GM19043 (cell line): Measurements from ENCODE around the gene SNURF.
A peak's percentile ranks its signal among the peaks of the same experiment; 100 is the strongest.
"Not testable (repeated sequence)": the region's sequence is repeated elsewhere in the genome, so short reads cannot be mapped to it uniquely, and the experiment has no call there.

ENCODE experiments used
- ATAC-seq: cut with Tn5 transposase; IDR thresholded peaks from one replicate; pipeline ENCODE4 v1.9.1; 2021; ENCODE audit warnings: low read depth; ENCODE audit not compliant: unreplicated experiment

Gene SNURF

GRCh38 chr15:24954783-24955530 is at the start of gene SNURF, which contains the start of gene SNRPN:
TSS of gene SNURF (plus strand) at chr15:24954987. CDS start at chr15:24955049, 62 bp downstream.
TSS of gene SNRPN (plus strand) at chr15:24954987. CDS start at chr15:24974454, 19,467 bp downstream.
- peak; percentile 50 for ATAC-seq

DNA sequence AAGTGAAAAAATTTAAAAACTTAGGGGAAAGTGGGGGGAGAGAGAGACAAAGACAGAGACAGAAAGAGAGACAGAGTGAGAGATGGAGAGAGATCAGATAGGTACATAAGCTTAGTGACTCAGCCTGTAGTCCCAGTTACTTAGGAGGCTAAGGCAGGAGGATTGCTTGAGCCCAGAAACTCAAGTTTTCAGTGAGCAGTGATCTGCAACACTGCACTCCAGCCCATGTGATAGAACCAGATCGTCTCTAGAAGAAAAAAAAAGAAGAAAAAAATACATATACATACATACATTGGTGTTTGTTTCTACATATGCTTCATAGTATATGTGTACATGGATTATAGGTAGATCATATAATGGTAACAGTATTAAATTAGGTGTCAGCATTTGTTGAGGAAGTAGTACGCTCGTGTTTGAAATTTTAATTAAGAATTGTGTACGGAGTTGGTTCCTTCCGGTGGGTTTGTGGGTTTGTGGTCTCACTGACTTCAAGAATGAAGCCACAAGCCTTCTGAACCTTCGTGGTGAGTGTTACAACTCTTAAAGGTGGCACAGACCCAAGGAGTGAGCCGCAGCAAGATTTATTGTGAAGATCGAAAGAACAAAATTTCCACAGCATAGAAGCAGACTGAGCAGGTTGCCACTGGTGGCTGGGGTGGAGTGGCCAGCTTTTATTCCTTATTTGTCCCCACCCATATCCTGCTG is 38.3 kb upstream of the SNURF start:
- ATAC-seq = no peak

DNA sequence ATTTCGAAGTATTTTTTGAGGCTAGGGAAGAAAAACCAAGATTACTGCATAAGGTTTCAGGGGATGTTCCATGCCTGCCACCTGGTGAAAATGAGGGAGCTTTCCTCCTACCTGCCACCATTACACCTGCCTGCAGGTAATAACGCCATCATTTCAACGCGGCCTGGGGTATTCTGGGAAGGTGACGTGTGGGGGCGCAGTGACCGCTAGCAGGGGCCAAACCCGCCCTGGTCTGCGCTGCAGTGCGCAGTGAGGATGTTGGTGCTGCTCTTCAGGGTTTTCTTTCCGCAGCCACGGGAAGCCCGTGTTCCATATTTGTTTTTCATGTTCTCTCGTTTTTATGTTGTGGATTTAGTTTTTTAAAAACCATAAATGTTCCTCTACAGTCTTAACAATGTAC is 37.4 kb upstream of the SNURF start:
- no peak for ATAC-seq

GRCh38 chr15:24919446-24919845 is 35.3 kb upstream of the SNURF start:
- no peak for ATAC-seq

- not testable (repeated sequence) for ATAC-seq
Observed at GRCh38 chr15:24922781-24923180, 32.0 kb upstream of the SNURF start.

DNA sequence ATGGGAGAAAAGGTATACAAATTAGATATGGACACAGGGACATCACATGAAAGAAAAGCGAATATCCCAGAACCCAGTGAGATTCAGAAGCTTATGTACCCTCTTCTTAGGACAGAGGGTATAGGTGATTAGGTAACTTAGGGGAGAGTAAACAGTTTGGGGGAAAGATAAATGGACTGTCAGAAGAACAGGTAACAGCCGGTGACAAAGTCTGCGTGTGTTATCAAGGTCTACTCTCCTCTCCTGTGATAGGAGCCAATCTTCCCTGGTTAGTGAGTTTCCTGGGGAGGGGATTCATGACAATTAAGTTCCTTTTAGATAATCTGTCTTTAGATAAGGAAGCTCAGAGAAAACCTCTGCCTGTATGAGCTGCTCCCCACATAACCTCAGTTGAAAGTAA is 30.6 kb upstream of the SNURF start:
- no peak for ATAC-seq

DNA sequence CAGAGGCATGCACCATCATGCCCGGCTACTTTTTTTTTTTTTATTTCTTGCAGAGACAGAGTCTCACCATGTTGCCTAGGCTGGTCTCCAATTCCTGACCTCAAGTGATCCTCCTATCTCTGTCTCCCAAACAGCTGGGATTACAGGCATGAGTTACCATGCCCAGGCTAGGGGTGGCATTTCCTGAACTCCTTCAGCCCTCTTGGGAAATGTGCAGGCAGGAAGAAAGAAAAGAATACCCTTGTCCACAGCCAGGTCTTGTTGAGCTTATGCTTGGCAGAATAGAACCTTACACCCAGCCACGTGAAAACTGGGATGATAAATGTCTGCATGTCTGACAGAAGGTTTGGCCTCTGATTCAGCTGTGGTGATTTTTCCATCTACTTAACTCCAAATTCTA is 30.2 kb upstream of the SNURF start:
- no peak for ATAC-seq

DNA sequence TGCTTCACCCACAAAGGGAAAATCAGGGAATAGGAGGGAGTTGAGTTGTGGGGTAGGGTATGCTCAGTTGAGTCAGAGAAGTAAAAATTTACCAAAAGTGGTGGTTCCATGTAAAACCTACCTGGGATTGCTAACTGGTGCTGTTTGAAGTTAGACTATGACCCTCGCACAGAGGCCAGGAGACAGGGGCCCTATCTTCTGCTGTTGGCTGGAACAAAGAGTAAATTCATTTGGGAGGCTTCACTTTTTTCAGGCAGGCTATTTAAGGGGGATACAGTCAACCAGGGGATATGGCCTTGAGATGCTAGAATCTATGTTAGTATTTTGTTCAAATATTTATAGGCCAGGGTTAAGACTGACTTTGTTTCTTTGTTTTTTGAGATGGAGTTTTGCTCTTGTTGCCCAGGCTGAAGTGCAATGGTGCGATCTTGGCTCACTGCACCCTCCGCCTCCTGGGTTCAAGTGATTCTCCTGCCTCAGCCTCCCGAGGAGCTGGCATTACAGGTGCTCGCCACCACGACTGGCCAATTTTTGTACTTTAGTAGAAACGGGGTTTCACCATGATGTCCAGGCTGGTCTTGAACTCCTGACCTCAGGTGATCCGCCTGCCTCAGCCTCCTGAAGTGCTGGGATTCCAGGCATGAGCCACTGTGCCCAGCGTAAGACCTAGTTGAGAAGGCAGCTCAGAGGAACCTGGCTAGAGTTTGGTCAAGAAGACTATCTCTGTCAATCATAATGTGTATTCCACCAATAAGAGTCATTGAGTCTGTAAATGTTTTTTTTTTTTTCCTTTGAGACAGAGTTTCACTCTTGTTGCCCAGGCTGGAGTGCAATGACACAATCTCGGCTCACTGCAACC is 22.7 kb upstream of the SNURF start:
- not testable (repeated sequence) for ATAC-seq

DNA sequence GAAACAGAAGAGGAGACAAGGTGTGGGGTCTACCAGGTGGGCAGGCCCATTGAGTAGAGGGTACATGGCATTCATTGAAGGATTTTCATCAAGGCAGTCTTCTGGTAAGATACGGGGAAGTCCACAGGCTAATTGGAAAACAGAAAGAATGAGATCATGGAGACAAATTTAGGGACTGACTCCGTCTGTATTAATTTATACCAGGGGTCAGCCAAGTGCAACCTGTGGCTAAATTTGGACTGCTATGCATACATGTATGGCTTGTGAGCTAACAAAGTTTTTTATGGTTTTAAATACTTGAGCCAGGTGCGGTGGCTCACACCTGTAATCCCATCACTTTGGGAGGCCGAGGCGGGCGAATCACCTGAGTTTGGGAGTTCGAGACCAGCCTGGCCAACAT is 21.1 kb upstream of the SNURF start:
- no peak for ATAC-seq

- not testable (repeated sequence) for ATAC-seq
Observed at GRCh38 chr15:24938224-24938623, 16.6 kb upstream of the SNURF start.

- ATAC-seq = no peak
Observed at GRCh38 chr15:24940236-24940635, 14.6 kb upstream of the SNURF start.

DNA sequence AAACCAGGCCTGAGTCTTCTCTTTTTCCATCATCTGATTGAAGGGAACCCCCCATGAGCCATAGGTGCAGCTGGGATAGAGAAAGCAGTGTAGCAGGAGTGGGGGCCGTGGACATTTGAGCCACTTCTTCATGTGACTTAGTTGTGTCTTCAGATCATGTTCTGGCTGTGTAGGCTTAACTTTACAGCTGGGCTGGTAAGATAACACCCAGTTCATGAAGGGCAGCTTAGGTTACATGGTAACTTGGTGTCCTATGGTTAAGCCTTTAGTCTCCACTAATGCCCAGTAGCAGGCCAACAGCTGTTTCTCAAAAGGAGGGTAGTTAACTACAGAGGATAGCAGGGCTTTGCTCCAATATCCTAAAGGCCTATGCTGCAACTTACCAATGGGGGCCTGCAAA is 11.4 kb upstream of the SNURF start:
- no peak for ATAC-seq

GRCh38 chr15:24944954-24945353 is 9.8 kb upstream of the SNURF start:
- no peak for ATAC-seq

DNA sequence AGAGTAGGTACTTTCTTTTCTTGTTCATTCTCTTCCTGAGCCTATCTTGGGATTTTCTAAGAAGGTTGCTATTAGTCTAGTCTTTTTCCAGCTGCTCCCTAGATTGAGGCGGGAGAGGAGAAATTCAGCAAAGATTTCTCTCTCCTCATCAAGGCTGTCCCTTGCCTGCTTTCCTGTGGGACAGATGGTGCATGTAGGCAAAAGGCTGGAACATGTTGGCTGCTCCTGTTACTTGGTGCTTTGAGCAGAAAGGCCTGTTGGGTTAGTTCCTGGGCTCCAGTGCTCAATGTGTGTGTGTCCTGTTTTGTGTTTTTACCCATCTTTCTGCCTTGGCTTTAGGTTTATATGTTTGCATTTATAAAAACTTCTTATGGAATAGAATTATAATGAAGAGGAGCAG is 9.1 kb upstream of the SNURF start:
- ATAC-seq = no peak

GRCh38 chr15:24948495-24948894 is 6.3 kb upstream of the SNURF start:
- ATAC-seq = no peak

- ATAC-seq = no peak
Observed at GRCh38 chr15:24955531-24955921, 739 bp downstream of the SNURF start.

GRCh38 chr15:24956111-24956838 is 1.5 kb downstream of the SNURF start:
- peak; percentile 70 for ATAC-seq

DNA sequence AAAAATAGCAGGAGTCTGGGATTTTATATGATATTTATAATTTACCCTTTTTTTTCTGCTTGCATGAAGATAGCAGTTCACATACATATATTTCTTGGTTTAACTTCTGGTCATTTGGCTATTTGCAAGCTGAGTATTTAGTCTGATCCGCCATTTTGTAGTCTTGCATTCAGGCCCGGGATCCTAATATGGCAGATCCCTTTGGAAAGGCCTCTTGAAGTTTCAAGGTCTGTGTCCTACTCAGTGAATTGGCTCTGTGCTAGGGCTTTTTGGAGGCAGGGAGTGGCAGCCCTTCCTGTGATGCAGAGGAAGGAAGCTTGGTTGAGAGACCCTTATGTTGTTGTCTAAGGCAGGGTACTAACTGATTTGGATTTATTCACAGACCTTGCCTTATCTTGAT is 2.9 kb downstream of the SNURF start:
- ATAC-seq = no peak

- ATAC-seq = no peak
Observed at GRCh38 chr15:24961967-24962366, 7.2 kb downstream of the SNURF start.

GRCh38 chr15:24962880-24963279 is 8.1 kb downstream of the SNURF start:
- no peak for ATAC-seq
